Thyroid gland (tissue), 4 donors: Measurements from ENCODE around the gene MAPK6. TPM values are rescaled to one million over a fixed set of nuclear protein-coding genes. Genes with fewer than 3 reads are reported as not detected.
"Not testable (repeated sequence)": the region's sequence is repeated elsewhere in the genome, so short reads cannot be mapped to it uniquely, and the experiment has no call there.

Source experiments
- DNase-seq, 2 donors: peaks; one replicate each; pipeline ENCODE4 v3.0.0-alpha.2; 2019
- H3K27ac ChIP-seq, 3 donors: fragments of 200-600 bp; sonication (generic); 1 replicate in 2 of 3; 2 replicates in 1 of 3; pipeline ENCODE4 v1.5.1; 2016 to 2019; ENCODE audit warnings: mild to moderate bottlenecking in 1 of 3, moderate library complexity in 1 of 3
- H3K27me3 ChIP-seq: fragments of 200-600 bp; sonication (generic); one replicate; pipeline ENCODE4 v1.5.1; 2019
- H3K36me3 ChIP-seq, 2 donors: fragments of 200-600 bp; sonication (generic); one replicate each; pipeline ENCODE4 v1.5.1; 2016 to 2019
- H3K4me1 ChIP-seq, 2 donors: fragments of 200-600 bp; sonication (generic); one replicate each; pipeline ENCODE4 v1.5.1; 2017 to 2019
- H3K4me3 ChIP-seq, 3 donors: fragments of 200-600 bp; sonication (generic); replicated peaks in 1 of 3; 1 replicate in 2 of 3; 2 replicates in 1 of 3; pipeline ENCODE4 v1.5.1; 2016; ENCODE audit warnings: mild to moderate bottlenecking in 1 of 3
- H3K9me3 ChIP-seq: fragments of 200-600 bp; sonication (generic); one replicate; pipeline ENCODE4 v1.5.1; 2017
- CTCF ChIP-seq, 6 experiments: fragments of 200-600 bp in 3 of 6; fragments of 450-650 bp in 3 of 6; sonication (generic) in 3 of 6; IDR thresholded peaks; one replicate each; pipeline ENCODE4 v1.5.1; 2016 to 2019; ENCODE audit warnings: antibody characterized with exemption in 6 of 6, mild to moderate bottlenecking in 2 of 6, inconsistent platforms in 1 of 6, moderate library complexity in 1 of 6
- POLR2A ChIP-seq, 2 donors: fragments of 450-650 bp; IDR thresholded peaks; one replicate each; pipeline ENCODE4 v1.6.1; 2017; ENCODE audit warnings: antibody characterized with exemption in 2 of 2, mild to moderate bottlenecking in 2 of 2, moderate library complexity in 1 of 2
- WGBS, 2 donors: methylation state at CpG; one replicate each; pipeline ENCODE4 v1.1.5; 2017; 5-methylcytosine and 5-hydroxymethylcytosine counted together
- intact Hi-C: fragments of 100-400 bp; cut with DNase I; formaldehyde crosslinking; loops from one replicate; pipeline ENCODE4 v1.15.1; 2023
- total RNA-seq, 4 donors: library from RNA; depleted of rRNA; stranded (reverse); fragments of >200 nt; gene quantifications; one replicate each; pipeline ENCODE4 v1.2.3, GENCODE V29; 2016

The MAPK6 gene
- total RNA-seq, 4 donors from 2014 or later: 27.3 to 61.3 (median 30.9) TPM

- no peak for TF ChIP-seq CTCF (IDR thresholded peaks at IDR 0.05)
- TF ChIP-seq POLR2A (IDR thresholded peaks at IDR 0.05): no peak
- Histone ChIP-seq H3K9me3 (no peaks in the 10 kb centered on the region), H3K27ac (no peak overlapping the region), H3K27me3 (no peaks in the 10 kb centered on the region), H3K4me3 (no peak overlapping the region), H3K36me3 (no peaks in the 10 kb centered on the region), H3K4me1 (no peaks in the 10 kb centered on the region)
- DNase-seq: no peak
- intact Hi-C loops: no loop called here
These were observed 36.3 kb upstream of the MAPK6 start for GRCh38 chr15:51982770-51983103.

GRCh38 chr15:51991141-51991540 lies 27.9 kb upstream of the MAPK6 start:
- intact Hi-C loops: no loop called here
- WGBS, 2 donors: 89 to 93% methylated on average over 4 of the region's 4 CpGs
- H3K27me3 ChIP-seq: no peaks in the 10 kb centered on the region
- H3K4me3 ChIP-seq: no peak overlapping the region
- H3K9me3 ChIP-seq: no peaks in the 10 kb centered on the region
- TF ChIP-seq POLR2A (IDR thresholded peaks at IDR 0.05) (no peak), CTCF (IDR thresholded peaks at IDR 0.05) (no peak)
- H3K27ac ChIP-seq: no peak overlapping the region
- no peaks in the 10 kb centered on the region for H3K36me3 ChIP-seq
- no peak for DNase-seq
- peaks cover 8 to 13% of the 10 kb centered on the region in 2 donors for H3K4me1 ChIP-seq

- no peak for DNase-seq
- Histone ChIP-seq H3K9me3 (no peaks in the 10 kb centered on the region), H3K4me3 (no peak overlapping the region), H3K4me1 (peaks cover 8 to 13% of the 10 kb centered on the region in 2 donors), H3K36me3 (no peaks in the 10 kb centered on the region), H3K27ac (no peak overlapping the region), H3K27me3 (no peaks in the 10 kb centered on the region)
- 85 to 97% methylated on average over 1 of the region's 1 CpG for WGBS, 2 donors
- intact Hi-C loops: no loop called here
- no peak for TF ChIP-seq POLR2A (IDR thresholded peaks at IDR 0.05)
- TF ChIP-seq CTCF (IDR thresholded peaks at IDR 0.05): no peak
These were observed 26.1 kb upstream of the MAPK6 start for GRCh38 chr15:51992953-51993352.

GRCh38 chr15:52002351-52002750 lies 16.7 kb upstream of the MAPK6 start:
- 68 to 89% methylated on average over 2 of the region's 2 CpGs for WGBS, 2 donors
- no peak overlapping the region for H3K27ac ChIP-seq
- TF ChIP-seq POLR2A (IDR thresholded peaks at IDR 0.05) (no peak), CTCF (IDR thresholded peaks at IDR 0.05) (no peak)
- no peaks in the 10 kb centered on the region for H3K9me3 ChIP-seq
- intact Hi-C loops: no loop called here
- H3K27me3 ChIP-seq: no peaks in the 10 kb centered on the region
- no peak for DNase-seq
- H3K4me3 ChIP-seq: no peak overlapping the region
- no peaks in the 10 kb centered on the region for H3K36me3 ChIP-seq
- H3K4me1 ChIP-seq: peaks cover 6 to 17% of the 10 kb centered on the region in 2 donors

GRCh38 chr15:52003089-52003488 lies 15.9 kb upstream of the MAPK6 start:
- 90 to 92% methylated on average over 7 of the region's 7 CpGs for WGBS, 2 donors
- H3K36me3 ChIP-seq, H3K27me3 ChIP-seq, H3K27ac ChIP-seq, intact Hi-C loops, H3K9me3 ChIP-seq, H3K4me3 ChIP-seq, DNase-seq: not testable (repeated sequence)
- H3K4me1 ChIP-seq: peaks cover 6 to 17% of the 10 kb centered on the region in 2 donors

- H3K4me3 ChIP-seq: no peak overlapping the region
- H3K27ac ChIP-seq: no peak overlapping the region
- WGBS, 2 donors: 91 to 95% methylated on average over 1 of the region's 1 CpG
- H3K27me3 ChIP-seq: no peaks in the 10 kb centered on the region
- H3K4me1 ChIP-seq: peaks cover 6 to 17% of the 10 kb centered on the region in 2 donors
- no peaks in the 10 kb centered on the region for H3K9me3 ChIP-seq
- no peaks in the 10 kb centered on the region for H3K36me3 ChIP-seq
- intact Hi-C loops: no loop called here
- DNase-seq: no peak
- TF ChIP-seq POLR2A (IDR thresholded peaks at IDR 0.05) (no peak), CTCF (IDR thresholded peaks at IDR 0.05) (no peak)
These were observed 15.3 kb upstream of the MAPK6 start for GRCh38 chr15:52003710-52004109.
